Liver (tissue), 9 donors: ENCODE data around the gene OGA. TPM values are rescaled to one million over a fixed set of nuclear protein-coding genes. Genes with fewer than 3 reads are reported as not detected.
A peak's percentile ranks its signal among the peaks of the same experiment; 100 is the strongest.

Source experiments
- DNase-seq: peaks from one replicate; pipeline ENCODE4 v3.0.0-alpha.2; 2017; ENCODE audit warnings: low spot score
- H3K27ac ChIP-seq, 2 donors: one replicate each; pipeline ENCODE4 v1.7.0; 2013; ENCODE audit warnings: inconsistent platforms in 2 of 2, low read length in 2 of 2, control low read depth in 1 of 2, low read depth in 1 of 2, mild to moderate bottlenecking in 1 of 2
- H3K27me3 ChIP-seq, 4 donors: one replicate each; pipeline versions ENCODE4 v1.6.1 to v1.7.0; 2013; ENCODE audit warnings: low read length in 3 of 4, inconsistent platforms in 1 of 4, mild to moderate bottlenecking in 1 of 4, moderate library complexity in 1 of 4; ENCODE audit not compliant: control insufficient read depth in 4 of 4, insufficient read depth in 4 of 4
- H3K36me3 ChIP-seq, 4 donors: one replicate each; pipeline versions ENCODE4 v1.6.1 to v1.7.0; 2013; ENCODE audit warnings: low read length in 3 of 4, mild to moderate bottlenecking in 3 of 4, low read depth in 1 of 4, moderate library complexity in 1 of 4; ENCODE audit not compliant: control insufficient read depth in 4 of 4, insufficient read depth in 3 of 4
- H3K4me1 ChIP-seq, 4 donors: one replicate each; pipeline versions ENCODE4 v1.6.1 to v1.7.0; 2013; ENCODE audit warnings: low read length in 3 of 4, mild to moderate bottlenecking in 3 of 4, moderate library complexity in 1 of 4; ENCODE audit not compliant: control insufficient read depth in 4 of 4, insufficient read depth in 4 of 4
- H3K4me3 ChIP-seq, 3 donors: one replicate each; pipeline versions ENCODE4 v1.6.1 to v1.7.0; 2013; ENCODE audit warnings: low read length in 3 of 3, control low read depth in 1 of 3, low read depth in 1 of 3, mild to moderate bottlenecking in 1 of 3
- H3K9ac ChIP-seq, 2 donors: one replicate each; pipeline ENCODE4 v1.7.0; 2013; ENCODE audit warnings: low read length in 2 of 2, mild to moderate bottlenecking in 2 of 2, moderate library complexity in 2 of 2, control low read depth in 1 of 2, low read depth in 1 of 2
- H3K9me3 ChIP-seq, 4 donors: one replicate each; pipeline versions ENCODE4 v1.6.1 to v1.7.0; 2013; ENCODE audit warnings: low read length in 3 of 4; ENCODE audit not compliant: control insufficient read depth in 4 of 4
- CTCF ChIP-seq: fragments of 150-350 bp; IDR thresholded peaks from 2 replicates; pipeline ENCODE4 v1.5.1; 2017; ENCODE audit warnings: improper control_type of control experiment, low read depth, low read length; ENCODE audit not compliant: missing input control
- EGR1 ChIP-seq, 2 donors: IDR thresholded peaks; 2 replicates each; pipeline ENCODE4 v1.6.1; 2016 to 2018; ENCODE audit warnings: antibody characterized with exemption in 2 of 2, low read depth in 2 of 2
- FOXA1 ChIP-seq: IDR thresholded peaks from 2 replicates; pipeline ENCODE4 v1.6.1; 2016; ENCODE audit warnings: antibody characterized with exemption
- FOXA2 ChIP-seq: IDR thresholded peaks from 2 replicates; pipeline ENCODE4 v1.6.1; 2016; ENCODE audit warnings: antibody characterized with exemption
- GABPA ChIP-seq, 2 donors: IDR thresholded peaks in 1 of 2; conservative IDR thresholded peaks in 1 of 2; 2 replicates each; pipeline ENCODE4 v1.6.1; 2016; ENCODE audit warnings: antibody characterized with exemption in 2 of 2, mild to moderate bottlenecking in 1 of 2, moderate library complexity in 1 of 2
- HNF4A ChIP-seq, 2 donors: conservative IDR thresholded peaks; 2 replicates each; pipeline ENCODE4 v1.6.1; 2016; ENCODE audit warnings: antibody characterized with exemption in 2 of 2, mild to moderate bottlenecking in 2 of 2
- HNF4G ChIP-seq: IDR thresholded peaks from 2 replicates; pipeline ENCODE4 v1.6.1; 2016; ENCODE audit warnings: antibody characterized with exemption
- JUND ChIP-seq, 2 donors: IDR thresholded peaks; 2 replicates each; pipeline ENCODE4 v1.6.1; 2016; ENCODE audit warnings: antibody characterized with exemption in 2 of 2
- MAX ChIP-seq: IDR thresholded peaks from 2 replicates; pipeline ENCODE4 v1.6.1; 2016; ENCODE audit warnings: antibody characterized with exemption
- NR2F2 ChIP-seq: IDR thresholded peaks from 2 replicates; pipeline ENCODE4 v1.6.1; 2016; ENCODE audit warnings: antibody characterized with exemption
- RAD21 ChIP-seq, 2 donors: IDR thresholded peaks; 2 replicates each; pipeline ENCODE4 v1.6.1; 2016; ENCODE audit warnings: antibody characterized with exemption in 2 of 2, mild to moderate bottlenecking in 2 of 2
- REST ChIP-seq: IDR thresholded peaks from 2 replicates; pipeline ENCODE4 v1.6.1; 2016; ENCODE audit warnings: antibody characterized with exemption, mild to moderate bottlenecking
- RXRA ChIP-seq, 2 donors: IDR thresholded peaks; 2 replicates each; pipeline ENCODE4 v1.6.1; 2017 to 2018; ENCODE audit warnings: antibody characterized with exemption in 2 of 2, mild to moderate bottlenecking in 1 of 2
- SP1 ChIP-seq: IDR thresholded peaks from 2 replicates; pipeline ENCODE4 v1.6.1; 2018; ENCODE audit warnings: antibody characterized with exemption, mild to moderate bottlenecking
- TAF1 ChIP-seq: conservative IDR thresholded peaks from 2 replicates; pipeline ENCODE4 v1.6.1; 2016; ENCODE audit warnings: antibody characterized with exemption, mild to moderate bottlenecking
- YY1 ChIP-seq: IDR thresholded peaks from 2 replicates; pipeline ENCODE4 v1.6.1; 2016; ENCODE audit warnings: antibody characterized with exemption, mild to moderate bottlenecking
- ZBTB33 ChIP-seq: IDR thresholded peaks from 2 replicates; pipeline ENCODE4 v1.6.1; 2016; ENCODE audit warnings: antibody characterized with exemption
- WGBS: extraction: QIAGEN DNeasy Blood & Tissue Kit; methylation state at CpG from one replicate; pipeline ENCODE4 v1.1.7; 2013; 5-methylcytosine and 5-hydroxymethylcytosine counted together
- polyA plus RNA-seq, 2 donors: library from polyadenylated mRNA; stranded (reverse) in 1 of 2; unstranded in 1 of 2; fragments of 200-250 nt in 1 of 2; fragments of >200 nt in 1 of 2; fragmentation: Nextera tagmentation in 1 of 2; extraction: Ambion mirVana in 1 of 2; gene quantifications; one replicate each; pipeline versions ENCODE4 v1.2.1 to v1.2.3, GENCODE V29; 2013 to 2015
- total RNA-seq, 2 donors: library from RNA; depleted of rRNA; stranded (reverse); fragments of >200 nt; gene quantifications; one replicate each; pipeline ENCODE4 v1.2.3, GENCODE V29; 2014
- donor health status: healthy.
- donor health status: healthy.
- donor health status: healthy.
- donor health status: healthy.
- donor health status: healthy.

The OGA gene
- total and polyA plus RNA-seq, 4 donors, result 18.0 to 64.3 (median 41.4) TPM

GRCh38 chr10:101841826-101842225, 23.6 kb upstream of the OGA start:
- H3K36me3 ChIP-seq, result peaks cover 0 to 2% (median 0%) of the 10 kb centered on the region in 4 donors
- H3K4me3 ChIP-seq, result no peak overlapping the region
- H3K4me1 ChIP-seq, result peaks cover 11 to 28% (median 15%) of the 10 kb centered on the region in 4 donors
- H3K27ac ChIP-seq, result no peak overlapping the region
- no peaks in the 10 kb centered on the region for H3K9me3 ChIP-seq
- DNase-seq, result no peak
- TF ChIP-seq FOXA2 (no peak), MAX (no peak), TAF1 (no peak), RAD21 (IDR thresholded peaks at IDR 0.05) (no peak), SP1 (no peak), JUND (IDR thresholded peaks at IDR 0.05) (no peak), NR2F2 (no peak), ZBTB33 (no peak), GABPA (IDR thresholded peaks at IDR 0.05 in 1 of 2, conservative IDR thresholded peaks at IDR 0.05 in 1 of 2) (no peak), CTCF (no peak), EGR1 (IDR thresholded peaks at IDR 0.05; ENCODE audit: low read depth in 2 of 2) (no peak), FOXA1 (no peak), HNF4A (conservative IDR thresholded peaks at IDR 0.05) (no peak), HNF4G (no peak), REST (no peak), YY1 (no peak)
- no peaks in the 10 kb centered on the region for H3K27me3 ChIP-seq
- no peak overlapping the region for H3K9ac ChIP-seq

GRCh38 chr10:101840741-101841453, 22.7 kb upstream of the OGA start:
- H3K9me3 ChIP-seq, result no peaks in the 10 kb centered on the region
- peak; percentile 84 for DNase-seq
- H3K27ac ChIP-seq, result no peak overlapping the region
- 9% methylated on average over 46 of the region's 46 CpGs for WGBS
- H3K4me3 ChIP-seq, result peak overlapping the region in 2 of 3 donors; percentile 47 to 48
- no peak overlapping the region for H3K9ac ChIP-seq
- peaks cover 11 to 28% (median 15%) of the 10 kb centered on the region in 4 donors for H3K4me1 ChIP-seq
- H3K27me3 ChIP-seq, result no peaks in the 10 kb centered on the region
- TF ChIP-seq RXRA (IDR thresholded peaks at IDR 0.05) (no peak), RAD21 (IDR thresholded peaks at IDR 0.05) (peak; percentile 87 to 90), CTCF (peak; percentile 91), REST (peak; percentile 99)
- peaks cover 0 to 2% (median 0%) of the 10 kb centered on the region in 4 donors for H3K36me3 ChIP-seq
